ENCODE measurements around the gene UPF2. TPM values are rescaled to one million over a fixed set of nuclear protein-coding genes. Genes with fewer than 3 reads are reported as not detected.

UPF2 gene
- polyA plus RNA-seq, 1 donor from 2014 or later, result 14.3 TPM

GRCh38 chr10:11874568-11875493 is 167.8 kb downstream of the UPF2 start:
- Histone ChIP-seq H3F3A (ENCODE audit: insufficient read depth, low read length, poor library complexity, severe bottlenecking) (no peaks in the 10 kb centered on the region), H3K79me2 (replicated peaks; ENCODE audit: insufficient read depth, low read length) (no peaks in the 10 kb centered on the region), H3K4me2 (ENCODE audit: low read length) (peak overlapping the region; percentile 31), H3K9me2 (ENCODE audit: insufficient read depth, low read length) (no peaks in the 10 kb centered on the region), H3K9ac (ENCODE audit: low read length) (peak overlapping the region; percentile 50), H3K36me3 (ENCODE audit: insufficient read depth, low read length) (no peaks in the 10 kb centered on the region), H3K9me3 (ENCODE audit: low read length) (no peaks in the 10 kb centered on the region), H2AFZ (ENCODE audit: low read depth, low read length) (peak overlapping the region; percentile 40), H3K4me3 (ENCODE audit: low read length) (peak overlapping the region; percentile 53), H3K27me3 (ENCODE audit: insufficient read depth, low read depth, low read length) (no peaks in the 10 kb centered on the region), H3K27ac (ENCODE audit: low read length) (peak overlapping the region; percentile 63), H4K20me1 (ENCODE audit: insufficient read depth) (no peaks in the 10 kb centered on the region)
- TF ChIP-seq RAD21 (conservative IDR thresholded peaks at IDR 0.05) (no peak), EP300 (conservative IDR thresholded peaks at IDR 0.05; ENCODE audit: poor library complexity, severe bottlenecking) (peak; percentile 35), REST (IDR thresholded peaks at IDR 0.05; ENCODE audit: borderline replicate concordance) (no peak), POLR2AphosphoS5 (IDR thresholded peaks at IDR 0.05) (peak; percentile 33), EZH2 (IDR thresholded peaks at IDR 0.05; ENCODE audit: borderline replicate concordance, insufficient read depth, low read length, poor library complexity, severe bottlenecking) (no peak), TAF1 (IDR thresholded peaks at IDR 0.05; ENCODE audit: low read depth) (no peak), MXI1 (conservative IDR thresholded peaks at IDR 0.05; ENCODE audit: poor library complexity, severe bottlenecking) (peak; percentile 91), CTCF (IDR thresholded peaks at IDR 0.05; ENCODE audit: poor library complexity, severe bottlenecking) (peak; percentile 41)

- no peaks in the 10 kb centered on the region for H3F3A ChIP-seq (ENCODE audit: insufficient read depth, low read length, poor library complexity, severe bottlenecking)
- no peak overlapping the region for H3K4me3 ChIP-seq (ENCODE audit: low read length)
- H3K9me3 ChIP-seq (ENCODE audit: low read length), result no peaks in the 10 kb centered on the region
- TF ChIP-seq REST (IDR thresholded peaks at IDR 0.05; ENCODE audit: borderline replicate concordance) (no peak), RAD21 (conservative IDR thresholded peaks at IDR 0.05) (no peak), CTCF (IDR thresholded peaks at IDR 0.05; ENCODE audit: poor library complexity, severe bottlenecking) (no peak), EP300 (conservative IDR thresholded peaks at IDR 0.05; ENCODE audit: poor library complexity, severe bottlenecking) (no peak), SMC3 (conservative IDR thresholded peaks at IDR 0.05; ENCODE audit: poor library complexity) (no peak), EZH2 (IDR thresholded peaks at IDR 0.05; ENCODE audit: borderline replicate concordance, insufficient read depth, low read length, poor library complexity, severe bottlenecking) (no peak), TAF1 (IDR thresholded peaks at IDR 0.05; ENCODE audit: low read depth) (no peak), POLR2AphosphoS5 (IDR thresholded peaks at IDR 0.05) (no peak), MXI1 (conservative IDR thresholded peaks at IDR 0.05; ENCODE audit: poor library complexity, severe bottlenecking) (no peak)
- H3K27ac ChIP-seq (ENCODE audit: low read length), result no peak overlapping the region
- no peaks in the 10 kb centered on the region for H3K36me3 ChIP-seq (ENCODE audit: insufficient read depth, low read length)
- H3K79me2 ChIP-seq (replicated peaks; ENCODE audit: insufficient read depth, low read length), result no peaks in the 10 kb centered on the region
- H3K9me2 ChIP-seq (ENCODE audit: insufficient read depth, low read length), result no peaks in the 10 kb centered on the region
- H2AFZ ChIP-seq (ENCODE audit: low read depth, low read length), result no peak overlapping the region
- H4K20me1 ChIP-seq (ENCODE audit: insufficient read depth), result no peaks in the 10 kb centered on the region
- no peak overlapping the region for H3K4me2 ChIP-seq (ENCODE audit: low read length)
- H3K9ac ChIP-seq (ENCODE audit: low read length), result no peak overlapping the region
- H3K27me3 ChIP-seq (ENCODE audit: insufficient read depth, low read depth, low read length), result no peaks in the 10 kb centered on the region
Observed at GRCh38 chr10:11871466-11871865, 171.1 kb downstream of the UPF2 start.
